GM12878 (cell line): ENCODE results near the gene UBAP1L. TPM values are rescaled to one million over a fixed set of nuclear protein-coding genes. Genes with fewer than 3 reads are reported as not detected.

Experiments used
- ATAC-seq: fragments of 200-7000 bp; cut with Tn5 transposase; 3 replicates; pipeline ENCODE4 v1.9.1; 2020; ENCODE audit warnings: mild to moderate bottlenecking, moderate library complexity
- BruUV-seq: library from RNA; stranded (reverse); fragments of 400-500 nt; replicated peaks from 2 replicates; lab custom pipeline; 2021; lab: Mats Ljungman, UMichigan
- CTCF ChIA-PET: fragments of 300-600 bp; sonication (Branson Sonifier 250); formaldehyde crosslinking; extraction: SDS; loops from one replicate; lab custom pipeline; 2021; ENCODE audit warnings: inconsistent platforms; lab: Yijun Ruan, JAX
- POLR2A ChIA-PET: fragments of 350-600 bp; formaldehyde crosslinking; extraction: SDS; loops from one replicate; lab custom pipeline; 2021; ENCODE audit warnings: inconsistent platforms; lab: Charles Lee
- RAD21 ChIA-PET: fragments of 300-600 bp; sonication (Branson Sonifier 250); formaldehyde crosslinking; loops from one replicate; lab custom pipeline; 2023; ENCODE audit warnings: antibody characterized with exemption; ENCODE audit not compliant: unreplicated experiment; lab: Charles Lee
- SMC1A ChIA-PET: fragments of 300-600 bp; sonication (Branson Sonifier 250); formaldehyde crosslinking; loops from one replicate; lab custom pipeline; 2023; ENCODE audit not compliant: unreplicated experiment, uncharacterized antibody; lab: Charles Lee
- DNase-seq: peaks from one replicate; pipeline ENCODE4 v3.0.0-alpha.2; 2011; ENCODE audit warnings: low read depth, low spot score
- FAIRE-seq: peaks from 3 replicates; lab custom pipeline; 2011; peaks lifted over from hg19 to GRCh38; lab: Jason Lieb, UNC
- H2AFZ ChIP-seq: 2 replicates; pipeline ENCODE4 v1.6.0; 2011; ENCODE audit warnings: low read depth, low read length, control low read depth; ENCODE audit not compliant: control insufficient read depth
- H3K27ac ChIP-seq: 2 replicates; pipeline ENCODE4 v1.5.1; 2011; ENCODE audit warnings: control low read depth; ENCODE audit not compliant: control insufficient read depth, insufficient read depth
- H3K27me3 ChIP-seq, 2 experiments: replicated peaks in 1 of 2; 2 replicates each; pipeline versions ENCODE4 v1.6.0 to v1.6.1; 2011; ENCODE audit warnings: low read length in 1 of 2; ENCODE audit not compliant: control insufficient read depth in 2 of 2, insufficient read depth in 2 of 2
- H3K36me3 ChIP-seq, 2 experiments: 2 replicates each; pipeline ENCODE4 v1.5.1; 2011; ENCODE audit warnings: low read length in 1 of 2; ENCODE audit not compliant: control insufficient read depth in 2 of 2, insufficient read depth in 2 of 2
- H3K4me1 ChIP-seq: 2 replicates; pipeline ENCODE4 v1.6.1; 2011; ENCODE audit warnings: mild to moderate bottlenecking, low read length, moderate library complexity, mixed read lengths; ENCODE audit not compliant: control insufficient read depth, insufficient read depth
- H3K4me2 ChIP-seq: 2 replicates; pipeline ENCODE4 v1.6.0; 2011; ENCODE audit warnings: control low read depth; ENCODE audit not compliant: control insufficient read depth, insufficient read depth
- H3K4me3 ChIP-seq: fragments of 200-600 bp; sonication (generic); 2 replicates; pipeline ENCODE4 v1.5.1; 2016
- H3K79me2 ChIP-seq: 2 replicates; pipeline ENCODE4 v1.6.0; 2011; ENCODE audit warnings: low read length; ENCODE audit not compliant: control insufficient read depth, insufficient read depth
- H3K9ac ChIP-seq: 2 replicates; pipeline ENCODE4 v1.8.0; 2011; ENCODE audit warnings: low read length, control low read depth, mixed read lengths; ENCODE audit not compliant: control insufficient read depth, insufficient read depth
- H3K9me3 ChIP-seq: replicated peaks from 3 replicates; pipeline ENCODE4 v1.5.1; 2011; ENCODE audit warnings: mild to moderate bottlenecking, low read length; ENCODE audit not compliant: control insufficient read depth, insufficient read depth
- H4K20me1 ChIP-seq: 2 replicates; pipeline ENCODE4 v1.6.0; 2011; ENCODE audit not compliant: control insufficient read depth, insufficient read depth
- CHD2 ChIP-seq: IDR thresholded peaks from 2 replicates; pipeline ENCODE4 v1.6.1; 2011; ENCODE audit warnings: low read depth, low read length, improper control_type of control experiment, borderline replicate concordance
- RELA ChIP-seq: fragments of 450-650 bp; IDR thresholded peaks from 2 replicates; pipeline ENCODE4 v1.8.0; 2014; ENCODE audit warnings: borderline replicate concordance; ENCODE audit not compliant: partially characterized antibody
- SIN3A ChIP-seq: IDR thresholded peaks from 2 replicates; pipeline ENCODE4 v1.6.1; 2012; ENCODE audit warnings: low read depth, low read length, improper control_type of control experiment
- ZNF384 ChIP-seq: IDR thresholded peaks from 2 replicates; pipeline ENCODE4 v1.6.1; 2012; ENCODE audit warnings: low read depth, mild to moderate bottlenecking, low read length, improper control_type of control experiment, borderline replicate concordance
- WGBS: methylation state at CpG from one replicate; pipeline ENCODE4 v1.1.6; 2016; ENCODE audit warnings: low lambda C conversion rate; ENCODE audit not compliant: insufficient replicate concordance, insufficient coverage; ENCODE audit errors: missing lambda C conversion rate; 5-methylcytosine and 5-hydroxymethylcytosine counted together
- in situ Hi-C: fragments of 300-500 bp; cut with MboI; formaldehyde crosslinking; loops from 9 replicates; pipeline ENCODE4 v1.14.3; 2018; ENCODE audit warnings: mixed read lengths
- intact Hi-C: fragments of 100-400 bp; cut with micrococcal nuclease; formaldehyde crosslinking; loops from one replicate; pipeline ENCODE4 v1.14.2; 2022; ENCODE audit not compliant: unreplicated experiment
- polyA plus RNA-seq, 11 experiments: library from polyadenylated mRNA; depleted of rRNA in 4 of 11; unstranded in 6 of 11; stranded (reverse) in 5 of 11; fragments of >200 nt; fragmentation: Nextera tagmentation in 4 of 11; fragmentation: Illumina TruSeq in 1 of 11; extraction: Ambion mirVana in 4 of 11; extraction: Trizol in 1 of 11; gene quantifications; 1 replicate in 1 of 11; 2 replicates in 10 of 11; pipeline versions ENCODE4 v1.2.1 to v1.2.3, GENCODE V29; 2011 to 2016; ENCODE audit warnings: inconsistent platforms in 2 of 11, missing spikeins in 2 of 11, low read depth in 1 of 11
- total RNA-seq, 4 experiments: library from RNA; depleted of rRNA in 3 of 4; stranded (reverse); fragments of >200 nt in 3 of 4; fragmentation: Illumina TruSeq in 1 of 4; extraction: Trizol in 1 of 4; gene quantifications; 2 replicates each; pipeline versions ENCODE4 v1.2.1 to v1.2.3, GENCODE V29; 2013 to 2021
- TF ChIP-seq, protein P1 (sequence below): fragments of 450-650 bp; IDR thresholded peaks from 2 replicates; pipeline ENCODE4 v1.6.1; 2018; ENCODE audit warnings: mild to moderate bottlenecking, low read depth, moderate library complexity; ENCODE audit not compliant: partially characterized antibody
- TF ChIP-seq, protein P2 (sequence below): fragments of 450-650 bp; formaldehyde crosslinking; IDR thresholded peaks from 2 replicates; pipeline ENCODE4 v1.5.0; 2022; ENCODE audit warnings: mild to moderate bottlenecking, missing genetic modification characterization
- TF ChIP-seq, protein P3 (sequence below): IDR thresholded peaks from 2 replicates; pipeline ENCODE4 v1.6.1; 2012; ENCODE audit warnings: low read depth, low read length, improper control_type of control experiment
- TF ChIP-seq, protein P4 (sequence below): fragments of 450-650 bp; IDR thresholded peaks from 2 replicates; pipeline ENCODE4 v1.6.1; 2016; ENCODE audit warnings: mild to moderate bottlenecking, moderate library complexity, borderline replicate concordance

Gene UBAP1L
- total and polyA plus RNA-seq, 10 of the 15 experiments (the other 5 are each of a cell fraction or from before 2014, with no cell fraction given), result 0.03 to 2.6 (median 1.0) TPM

DNA sequence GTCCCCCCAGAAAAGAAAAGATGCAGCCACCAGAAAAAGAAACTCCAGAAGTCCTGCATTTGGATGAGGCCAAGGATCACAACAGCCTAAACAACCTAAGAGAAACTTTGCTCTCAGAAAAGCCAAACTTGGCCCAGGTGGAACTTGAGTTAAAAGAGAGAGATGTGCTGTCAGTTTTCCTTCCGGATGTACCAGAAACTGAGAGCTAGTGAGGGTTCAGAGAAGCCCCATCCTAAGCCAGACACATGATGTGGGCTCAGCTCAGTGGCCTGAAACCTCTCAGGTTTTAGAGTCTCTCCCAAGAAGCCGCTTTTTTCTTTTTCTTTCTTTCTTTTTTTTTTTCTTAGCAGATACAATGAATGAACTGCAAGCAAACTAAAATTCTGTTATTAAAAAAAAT lies 62.0 kb downstream of the UBAP1L start:
- Histone ChIP-seq H2AFZ (no peak overlapping the region), H3K27me3 (no peaks in the 10 kb centered on the region), H3K4me2 (no peak overlapping the region), H3K9me3 (no peaks in the 10 kb centered on the region), H3K9ac (no peak overlapping the region), H3K27ac (no peak overlapping the region), H3K79me2 (no peaks in the 10 kb centered on the region), H3K4me1 (peaks cover 8% of the 10 kb centered on the region), H3K4me3 (no peak overlapping the region), H3K36me3 (no peaks in the 10 kb centered on the region), H4K20me1 (no peaks in the 10 kb centered on the region)
- FAIRE-seq (no peak), DNase-seq (no peak), ATAC-seq (no peak)
- ChIA-PET RAD21 (interaction anchor here (0.6 to 1.4 kb wide), 4 partner anchors 19 to 220 kb away, joined by 3 to 10 read pairs (median 4); no protein-coding TSS in a partner anchor), POLR2A (interaction anchor here (0.5 kb wide), 1 partner anchor 97 kb away, joined by 5 read pairs; no protein-coding TSS in a partner anchor), SMC1A (interaction anchor here (0.7 to 2.1 kb wide), 7 partner anchors 11 to 68 kb away, joined by 3 to 4 read pairs (median 3); no protein-coding TSS in a partner anchor), CTCF (interaction anchor here (0.7 to 4.1 kb wide), 13 partner anchors 10 to 245 kb away, joined by 3 to 38 read pairs (median 5); no protein-coding TSS in a partner anchor)
- intact Hi-C loops, result loop anchor here (5.0 kb wide), 1 partner anchor 129 kb away; no protein-coding TSS in a partner anchor
- in situ Hi-C loops, result no loop called here
- WGBS, result 82% methylated on average over 2 of the region's 2 CpGs
- no TSS peak for BruUV-seq
- TF ChIP-seq, protein P1, sequence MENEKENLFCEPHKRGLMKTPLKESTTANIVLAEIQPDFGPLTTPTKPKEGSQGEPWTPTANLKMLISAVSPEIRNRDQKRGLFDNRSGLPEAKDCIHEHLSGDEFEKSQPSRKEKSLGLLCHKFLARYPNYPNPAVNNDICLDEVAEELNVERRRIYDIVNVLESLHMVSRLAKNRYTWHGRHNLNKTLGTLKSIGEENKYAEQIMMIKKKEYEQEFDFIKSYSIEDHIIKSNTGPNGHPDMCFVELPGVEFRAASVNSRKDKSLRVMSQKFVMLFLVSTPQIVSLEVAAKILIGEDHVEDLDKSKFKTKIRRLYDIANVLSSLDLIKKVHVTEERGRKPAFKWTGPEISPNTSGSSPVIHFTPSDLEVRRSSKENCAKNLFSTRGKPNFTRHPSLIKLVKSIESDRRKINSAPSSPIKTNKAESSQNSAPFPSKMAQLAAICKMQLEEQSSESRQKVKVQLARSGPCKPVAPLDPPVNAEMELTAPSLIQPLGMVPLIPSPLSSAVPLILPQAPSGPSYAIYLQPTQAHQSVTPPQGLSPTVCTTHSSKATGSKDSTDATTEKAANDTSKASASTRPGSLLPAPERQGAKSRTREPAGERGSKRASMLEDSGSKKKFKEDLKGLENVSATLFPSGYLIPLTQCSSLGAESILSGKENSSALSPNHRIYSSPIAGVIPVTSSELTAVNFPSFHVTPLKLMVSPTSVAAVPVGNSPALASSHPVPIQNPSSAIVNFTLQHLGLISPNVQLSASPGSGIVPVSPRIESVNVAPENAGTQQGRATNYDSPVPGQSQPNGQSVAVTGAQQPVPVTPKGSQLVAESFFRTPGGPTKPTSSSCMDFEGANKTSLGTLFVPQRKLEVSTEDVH, result no peak
- TF ChIP-seq ZNF384, result no peak
- TF ChIP-seq SIN3A, result no peak
- no peak for TF ChIP-seq CHD2
- TF ChIP-seq, protein P2, sequence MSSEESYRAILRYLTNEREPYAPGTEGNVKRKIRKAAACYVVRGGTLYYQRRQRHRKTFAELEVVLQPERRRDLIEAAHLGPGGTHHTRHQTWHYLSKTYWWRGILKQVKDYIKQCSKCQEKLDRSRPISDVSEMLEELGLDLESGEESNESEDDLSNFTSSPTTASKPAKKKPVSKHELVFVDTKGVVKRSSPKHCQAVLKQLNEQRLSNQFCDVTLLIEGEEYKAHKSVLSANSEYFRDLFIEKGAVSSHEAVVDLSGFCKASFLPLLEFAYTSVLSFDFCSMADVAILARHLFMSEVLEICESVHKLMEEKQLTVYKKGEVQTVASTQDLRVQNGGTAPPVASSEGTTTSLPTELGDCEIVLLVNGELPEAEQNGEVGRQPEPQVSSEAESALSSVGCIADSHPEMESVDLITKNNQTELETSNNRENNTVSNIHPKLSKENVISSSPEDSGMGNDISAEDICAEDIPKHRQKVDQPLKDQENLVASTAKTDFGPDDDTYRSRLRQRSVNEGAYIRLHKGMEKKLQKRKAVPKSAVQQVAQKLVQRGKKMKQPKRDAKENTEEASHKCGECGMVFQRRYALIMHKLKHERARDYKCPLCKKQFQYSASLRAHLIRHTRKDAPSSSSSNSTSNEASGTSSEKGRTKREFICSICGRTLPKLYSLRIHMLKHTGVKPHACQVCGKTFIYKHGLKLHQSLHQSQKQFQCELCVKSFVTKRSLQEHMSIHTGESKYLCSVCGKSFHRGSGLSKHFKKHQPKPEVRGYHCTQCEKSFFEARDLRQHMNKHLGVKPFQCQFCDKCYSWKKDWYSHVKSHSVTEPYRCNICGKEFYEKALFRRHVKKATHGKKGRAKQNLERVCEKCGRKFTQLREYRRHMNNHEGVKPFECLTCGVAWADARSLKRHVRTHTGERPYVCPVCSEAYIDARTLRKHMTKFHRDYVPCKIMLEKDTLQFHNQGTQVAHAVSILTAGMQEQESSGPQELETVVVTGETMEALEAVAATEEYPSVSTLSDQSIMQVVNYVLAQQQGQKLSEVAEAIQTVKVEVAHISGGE (CRISPR knock-in tag), result no peak
- TF ChIP-seq RELA, result no peak
- TF ChIP-seq, protein P3, sequence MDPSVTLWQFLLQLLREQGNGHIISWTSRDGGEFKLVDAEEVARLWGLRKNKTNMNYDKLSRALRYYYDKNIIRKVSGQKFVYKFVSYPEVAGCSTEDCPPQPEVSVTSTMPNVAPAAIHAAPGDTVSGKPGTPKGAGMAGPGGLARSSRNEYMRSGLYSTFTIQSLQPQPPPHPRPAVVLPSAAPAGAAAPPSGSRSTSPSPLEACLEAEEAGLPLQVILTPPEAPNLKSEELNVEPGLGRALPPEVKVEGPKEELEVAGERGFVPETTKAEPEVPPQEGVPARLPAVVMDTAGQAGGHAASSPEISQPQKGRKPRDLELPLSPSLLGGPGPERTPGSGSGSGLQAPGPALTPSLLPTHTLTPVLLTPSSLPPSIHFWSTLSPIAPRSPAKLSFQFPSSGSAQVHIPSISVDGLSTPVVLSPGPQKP, result no peak
- TF ChIP-seq, protein P4, sequence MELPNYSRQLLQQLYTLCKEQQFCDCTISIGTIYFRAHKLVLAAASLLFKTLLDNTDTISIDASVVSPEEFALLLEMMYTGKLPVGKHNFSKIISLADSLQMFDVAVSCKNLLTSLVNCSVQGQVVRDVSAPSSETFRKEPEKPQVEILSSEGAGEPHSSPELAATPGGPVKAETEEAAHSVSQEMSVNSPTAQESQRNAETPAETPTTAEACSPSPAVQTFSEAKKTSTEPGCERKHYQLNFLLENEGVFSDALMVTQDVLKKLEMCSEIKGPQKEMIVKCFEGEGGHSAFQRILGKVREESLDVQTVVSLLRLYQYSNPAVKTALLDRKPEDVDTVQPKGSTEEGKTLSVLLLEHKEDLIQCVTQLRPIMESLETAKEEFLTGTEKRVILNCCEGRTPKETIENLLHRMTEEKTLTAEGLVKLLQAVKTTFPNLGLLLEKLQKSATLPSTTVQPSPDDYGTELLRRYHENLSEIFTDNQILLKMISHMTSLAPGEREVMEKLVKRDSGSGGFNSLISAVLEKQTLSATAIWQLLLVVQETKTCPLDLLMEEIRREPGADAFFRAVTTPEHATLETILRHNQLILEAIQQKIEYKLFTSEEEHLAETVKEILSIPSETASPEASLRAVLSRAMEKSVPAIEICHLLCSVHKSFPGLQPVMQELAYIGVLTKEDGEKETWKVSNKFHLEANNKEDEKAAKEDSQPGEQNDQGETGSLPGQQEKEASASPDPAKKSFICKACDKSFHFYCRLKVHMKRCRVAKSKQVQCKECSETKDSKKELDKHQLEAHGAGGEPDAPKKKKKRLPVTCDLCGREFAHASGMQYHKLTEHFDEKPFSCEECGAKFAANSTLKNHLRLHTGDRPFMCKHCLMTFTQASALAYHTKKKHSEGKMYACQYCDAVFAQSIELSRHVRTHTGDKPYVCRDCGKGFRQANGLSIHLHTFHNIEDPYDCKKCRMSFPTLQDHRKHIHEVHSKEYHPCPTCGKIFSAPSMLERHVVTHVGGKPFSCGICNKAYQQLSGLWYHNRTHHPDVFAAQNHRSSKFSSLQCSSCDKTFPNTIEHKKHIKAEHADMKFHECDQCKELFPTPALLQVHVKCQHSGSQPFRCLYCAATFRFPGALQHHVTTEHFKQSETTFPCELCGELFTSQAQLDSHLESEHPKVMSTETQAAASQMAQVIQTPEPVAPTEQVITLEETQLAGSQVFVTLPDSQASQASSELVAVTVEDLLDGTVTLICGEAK, result no peak
